ENCODE results near the gene CACNA1C.

Gene CACNA1C

GRCh38 chr12:2393016-2393415 is 340.2 kb downstream of the CACNA1C start:
- POLR2A ChIA-PET (ENCODE audit: low non-redundant PET), result no interaction called here
- no peak overlapping the region for H3K27ac ChIP-seq
- CTCF ChIA-PET, result interaction anchor here (0.5 kb wide), 1 partner anchor 33 kb away, joined by 4 read pairs; no protein-coding TSS in a partner anchor
- DNase-seq (ENCODE audit: low spot score), result no peak
- TF ChIP-seq CTCF (conservative IDR thresholded peaks at IDR 0.05; ENCODE audit: low read depth), result no peak

- no peak for DNase-seq (ENCODE audit: low spot score)
- no peak overlapping the region for H3K27ac ChIP-seq
- CTCF ChIA-PET, result interaction anchor here (0.6 to 0.9 kb wide), 2 partner anchors 200 to 389 kb away, joined by 3 read pairs; no protein-coding TSS in a partner anchor
- TF ChIP-seq CTCF (conservative IDR thresholded peaks at IDR 0.05; ENCODE audit: low read depth), result no peak
- POLR2A ChIA-PET (ENCODE audit: low non-redundant PET), result no interaction called here
Observed at GRCh38 chr12:2393996-2394395, 341.2 kb downstream of the CACNA1C start.

DNA sequence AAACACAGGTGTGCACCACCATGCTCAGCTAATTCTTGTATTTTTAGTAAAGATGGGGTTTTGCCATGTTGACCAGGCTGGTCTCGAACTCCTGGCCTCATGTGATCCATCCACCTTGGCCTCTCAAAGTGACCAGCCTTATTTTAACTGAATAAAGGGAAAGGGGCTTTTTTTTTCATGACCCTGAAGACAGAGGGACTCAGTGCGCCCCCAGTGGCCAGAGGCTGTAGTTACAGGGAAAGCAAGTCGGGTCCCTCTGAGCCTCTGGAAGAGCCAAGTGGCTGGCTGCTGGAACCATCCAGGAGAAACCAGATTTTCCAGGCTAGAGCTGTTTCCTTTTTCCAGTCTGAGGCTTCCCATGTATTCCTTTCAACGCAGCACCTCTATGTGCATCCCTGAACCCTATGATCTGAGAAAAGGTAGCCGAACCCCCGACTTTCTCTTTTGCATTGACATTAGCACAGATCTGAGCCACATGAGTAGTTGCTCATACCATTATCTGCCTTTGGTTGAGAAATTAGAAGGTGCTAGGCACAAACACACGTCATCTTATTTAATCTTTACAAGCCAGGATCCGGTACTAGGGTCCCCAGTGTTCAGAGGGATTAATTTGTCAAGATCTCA is 342.7 kb downstream of the CACNA1C start:
- H3K27ac ChIP-seq, result no peak overlapping the region
- peak; percentile 39; the same call in 1 of the 2 replicates for TF ChIP-seq CTCF (conservative IDR thresholded peaks at IDR 0.05; ENCODE audit: low read depth)
- POLR2A ChIA-PET (ENCODE audit: low non-redundant PET), result interaction anchor here (0.7 kb wide), 1 partner anchor 15 kb away, joined by 3 read pairs; no protein-coding TSS in a partner anchor
- CTCF ChIA-PET, result interaction anchor here (0.6 to 1.1 kb wide), 5 partner anchors 48 to 583 kb away, joined by 3 read pairs; no protein-coding TSS in a partner anchor
- peak; percentile 40 for DNase-seq (ENCODE audit: low spot score)

- CTCF ChIA-PET, result no interaction called here
- no peak for TF ChIP-seq CTCF (conservative IDR thresholded peaks at IDR 0.05; ENCODE audit: low read depth)
- H3K27ac ChIP-seq, result no peak overlapping the region
- POLR2A ChIA-PET (ENCODE audit: low non-redundant PET), result no interaction called here
- no peak for DNase-seq (ENCODE audit: low spot score)
Observed at GRCh38 chr12:2396448-2396871, 343.7 kb downstream of the CACNA1C start.

- ChIA-PET CTCF (interaction anchor here (0.6 kb wide), 2 partner anchors 184 to 284 kb away, joined by 4 to 5 read pairs; no protein-coding TSS in a partner anchor), POLR2A (ENCODE audit: low non-redundant PET) (no interaction called here)
- peak; percentile 16 for DNase-seq (ENCODE audit: low spot score)
- no peak overlapping the region for H3K27ac ChIP-seq
- no peak for TF ChIP-seq CTCF (conservative IDR thresholded peaks at IDR 0.05; ENCODE audit: low read depth)
Observed at GRCh38 chr12:2397356-2398045, 344.7 kb downstream of the CACNA1C start.

GRCh38 chr12:2401040-2401439 is 348.3 kb downstream of the CACNA1C start:
- CTCF ChIA-PET, result interaction anchor here (0.6 kb wide), 1 partner anchor 135 kb away, joined by 3 read pairs; no protein-coding TSS in a partner anchor
- no peak for DNase-seq (ENCODE audit: low spot score)
- no peak overlapping the region for H3K27ac ChIP-seq
- POLR2A ChIA-PET (ENCODE audit: low non-redundant PET), result interaction anchor here (0.6 kb wide), 1 partner anchor 773 kb away, joined by 3 read pairs; no protein-coding TSS in a partner anchor
- TF ChIP-seq CTCF (conservative IDR thresholded peaks at IDR 0.05; ENCODE audit: low read depth), result no peak

All from RWPE1 (cell line).